GM04504 (cell line): Measurements from ENCODE around the gene PNRC1.
"Not testable (repeated sequence)": the region's sequence is repeated elsewhere in the genome, so short reads cannot be mapped to it uniquely, and the experiment has no call there.

ENCODE experiments used
- DNase-seq: peaks from one replicate; pipeline ENCODE4 v3.0.0-alpha.2; 2012; ENCODE audit warnings: low read depth

PNRC1 gene

GRCh38 chr6:89059227-89059626, 21.3 kb upstream of the PNRC1 start:
- no peak for DNase-seq

DNA sequence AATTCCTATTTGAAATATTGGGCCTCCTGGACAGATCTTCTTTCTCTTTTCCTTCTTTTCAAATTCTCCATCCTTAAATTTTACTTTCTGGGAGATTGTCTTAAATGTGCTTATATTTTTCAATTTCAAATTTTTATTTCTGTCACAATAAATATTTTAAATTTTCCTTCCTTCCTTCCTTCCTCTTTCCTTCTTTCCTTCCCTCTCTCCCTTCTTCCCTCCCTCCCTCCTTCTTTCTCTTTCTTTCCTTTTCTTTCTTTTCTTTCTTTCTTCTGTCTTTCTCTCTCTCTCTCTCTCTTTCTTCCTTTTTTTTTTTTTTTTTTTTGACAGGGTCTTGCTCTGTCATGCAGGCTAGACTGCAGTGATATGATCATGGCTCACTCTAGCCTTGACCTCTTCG, 16.7 kb upstream of the PNRC1 start:
- DNase-seq: no peak

- not testable (repeated sequence) for DNase-seq
Observed at GRCh38 chr6:89064931-89065330, 15.6 kb upstream of the PNRC1 start.

- not testable (repeated sequence) for DNase-seq
Observed at GRCh38 chr6:89066121-89066520, 14.4 kb upstream of the PNRC1 start.

DNA sequence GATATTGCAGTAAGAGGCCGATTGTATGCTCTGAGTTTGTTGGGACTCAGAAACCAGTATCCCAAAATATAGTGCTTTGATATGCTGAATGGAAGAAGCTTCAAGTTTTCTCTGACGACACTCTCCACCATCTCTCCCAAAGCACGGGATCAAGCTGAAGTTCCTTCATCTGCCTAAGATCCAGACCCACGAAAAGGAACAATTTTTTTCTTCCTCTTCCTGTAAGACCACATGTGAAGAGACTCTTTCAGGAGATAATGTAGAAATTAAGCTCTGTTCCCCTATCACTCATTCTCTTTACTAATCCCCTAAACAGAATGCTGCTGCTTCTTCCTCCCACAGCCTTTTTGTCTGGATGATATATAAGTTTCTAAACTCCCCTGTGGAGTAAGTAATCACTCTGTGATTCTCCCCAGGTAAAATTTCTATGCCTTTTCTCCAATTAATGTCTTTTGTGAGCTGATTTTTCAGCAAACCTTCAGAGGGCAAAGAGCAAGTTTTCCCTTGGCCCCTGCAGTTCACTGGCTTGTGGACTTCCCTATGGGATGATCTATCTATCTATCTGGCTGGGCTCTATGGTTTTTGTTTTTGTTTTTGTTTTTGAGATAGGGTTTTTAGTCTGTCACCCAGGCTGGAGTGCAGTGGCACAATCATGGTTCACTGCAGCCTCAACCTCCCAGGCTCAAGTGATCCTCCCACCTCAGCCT, 13.5 kb upstream of the PNRC1 start:
- no peak for DNase-seq

- no peak for DNase-seq
Observed at GRCh38 chr6:89067796-89068195, 12.8 kb upstream of the PNRC1 start.

GRCh38 chr6:89068695-89069094, 11.9 kb upstream of the PNRC1 start:
- no peak for DNase-seq

GRCh38 chr6:89069536-89070163, 10.9 kb upstream of the PNRC1 start:
- no peak for DNase-seq

GRCh38 chr6:89071036-89071435, 9.5 kb upstream of the PNRC1 start:
- no peak for DNase-seq

DNA sequence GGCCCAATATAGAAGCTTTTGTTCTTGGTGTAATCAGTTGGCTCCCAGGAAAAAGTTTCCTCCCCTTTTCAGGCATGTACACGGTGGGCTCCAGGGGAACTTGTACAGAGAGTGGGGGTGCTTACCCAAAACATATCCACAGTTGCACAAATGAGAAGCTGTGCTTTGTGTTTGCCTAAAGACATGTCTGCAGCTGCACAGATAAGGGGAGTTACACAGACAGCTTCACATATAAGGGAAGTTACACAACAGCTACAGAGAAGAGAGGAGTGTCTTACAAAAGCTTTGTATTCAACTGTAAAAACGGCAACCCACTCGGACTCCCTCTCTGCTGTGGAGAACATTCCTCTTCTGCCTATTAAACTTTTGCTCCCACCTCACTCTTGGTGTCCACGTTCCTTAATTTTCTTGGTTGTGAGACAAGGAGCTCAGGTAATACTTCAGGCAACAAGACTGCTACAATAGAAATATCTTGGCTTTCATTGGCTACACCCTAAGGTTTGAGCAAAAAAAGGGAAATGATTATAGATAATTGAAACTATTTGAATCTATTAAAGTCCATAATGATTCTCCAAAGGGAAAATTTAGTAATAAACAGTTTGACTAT, 7.4 kb upstream of the PNRC1 start:
- DNase-seq: no peak

- no peak for DNase-seq
Observed at GRCh38 chr6:89073840-89074239, 6.7 kb upstream of the PNRC1 start.

DNA sequence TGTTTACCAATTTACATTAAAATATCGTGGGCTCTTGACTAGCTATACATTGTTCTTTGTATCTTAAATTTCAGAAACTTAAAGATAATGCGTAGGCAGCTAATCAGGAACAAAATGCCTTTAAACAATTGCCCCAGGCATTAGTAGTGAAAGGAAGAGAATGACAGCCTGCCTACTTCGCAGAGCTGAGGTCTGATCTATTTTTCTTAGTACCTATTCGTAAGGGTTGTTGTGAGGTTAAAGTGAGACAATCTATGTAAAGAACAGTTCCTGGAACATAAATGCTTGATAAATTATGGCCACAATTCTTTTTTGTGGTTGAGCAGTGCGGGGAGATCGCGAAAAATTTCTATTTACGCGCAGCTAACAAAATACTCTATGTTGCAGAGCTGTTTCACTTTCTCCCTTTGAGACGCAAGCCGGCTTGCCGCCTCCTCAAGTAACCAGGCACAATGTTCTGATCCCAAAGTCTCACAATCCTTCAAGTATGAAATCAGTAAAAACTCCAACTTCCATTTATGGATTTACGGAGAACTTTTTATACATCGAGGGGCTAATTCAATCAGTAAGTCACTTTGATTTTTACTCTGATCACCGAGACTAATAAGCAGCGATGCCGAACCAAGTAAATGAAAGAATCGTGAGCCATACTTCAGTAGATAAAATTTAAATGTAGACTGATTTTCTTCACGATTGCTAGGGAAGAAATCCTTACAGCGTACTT, 878 bp upstream of the PNRC1 start:
- DNase-seq: no peak

DNA sequence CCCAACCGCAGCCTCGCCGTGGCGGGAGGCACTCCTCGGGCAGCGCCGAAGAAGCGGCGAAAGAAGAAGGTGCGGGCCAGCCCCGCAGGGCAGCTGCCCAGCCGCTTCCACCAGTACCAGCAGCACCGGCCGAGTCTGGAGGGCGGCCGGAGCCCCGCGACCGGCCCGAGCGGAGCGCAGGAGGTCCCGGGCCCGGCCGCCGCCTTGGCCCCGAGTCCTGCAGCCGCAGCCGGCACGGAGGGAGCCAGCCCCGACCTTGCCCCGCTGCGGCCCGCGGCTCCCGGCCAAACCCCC, 525 bp downstream of the PNRC1 start:
- DNase-seq: no peak

- DNase-seq: peak; percentile 93
Observed at GRCh38 chr6:89081423-89082322, 1.1 kb downstream of the PNRC1 start.

- DNase-seq: no peak
Observed at GRCh38 chr6:89082486-89082891, 1.9 kb downstream of the PNRC1 start.

DNA sequence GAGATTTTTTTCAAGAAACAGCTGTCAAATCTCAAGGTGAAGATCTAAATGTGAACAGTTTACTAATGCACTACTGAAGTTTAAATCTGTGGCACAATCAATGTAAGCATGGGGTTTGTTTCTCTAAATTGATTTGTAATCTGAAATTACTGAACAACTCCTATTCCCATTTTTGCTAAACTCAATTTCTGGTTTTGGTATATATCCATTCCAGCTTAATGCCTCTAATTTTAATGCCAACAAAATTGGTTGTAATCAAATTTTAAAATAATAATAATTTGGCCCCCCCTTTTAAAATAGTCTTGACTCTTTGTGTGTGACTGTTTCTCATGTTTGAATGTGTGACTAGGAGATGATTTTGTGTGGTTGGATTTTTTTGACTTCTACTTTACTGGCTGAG, 4.0 kb downstream of the PNRC1 start:
- DNase-seq: no peak

- DNase-seq: no peak
Observed at GRCh38 chr6:89084954-89085353, 4.4 kb downstream of the PNRC1 start.

- no peak for DNase-seq
Observed at GRCh38 chr6:89085409-89086205, 5.1 kb downstream of the PNRC1 start.

DNA sequence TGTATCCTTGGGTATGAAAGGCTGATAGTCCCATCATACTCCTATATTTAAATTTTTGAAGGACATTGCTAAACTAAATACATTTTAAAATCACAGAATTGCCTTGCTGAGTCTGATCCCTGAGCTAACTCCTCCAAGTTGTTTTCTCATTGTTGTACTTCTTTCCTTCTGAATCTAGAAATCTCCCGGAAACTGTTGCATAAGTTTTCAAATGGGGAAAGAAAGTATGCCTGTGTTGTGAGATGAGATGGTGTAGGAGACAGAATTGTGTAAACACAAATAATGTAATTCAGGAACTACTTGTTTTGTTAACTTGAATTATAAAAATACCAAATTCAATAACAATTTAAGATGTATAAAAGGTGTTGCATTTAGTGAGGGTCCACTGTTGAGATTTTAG, 7.3 kb downstream of the PNRC1 start:
- DNase-seq: no peak

- DNase-seq: no peak
Observed at GRCh38 chr6:89098461-89098860, 17.9 kb downstream of the PNRC1 start.

GRCh38 chr6:89100114-89100513, 19.6 kb downstream of the PNRC1 start:
- DNase-seq: no peak
